G401.6 (cell line): Measurements from ENCODE around the gene CFAP58.
A peak's percentile ranks its signal among the peaks of the same experiment; 100 is the strongest.

ENCODE experiments used
- FAIRE-seq: peaks from 2 replicates; lab custom pipeline; 2012; peaks lifted over from hg19 to GRCh38; lab: Jason Lieb, UNC

Gene CFAP58

GRCh38 chr10:104334561-104334960 lies 19.1 kb upstream of the CFAP58 start:
- no peak for FAIRE-seq

DNA sequence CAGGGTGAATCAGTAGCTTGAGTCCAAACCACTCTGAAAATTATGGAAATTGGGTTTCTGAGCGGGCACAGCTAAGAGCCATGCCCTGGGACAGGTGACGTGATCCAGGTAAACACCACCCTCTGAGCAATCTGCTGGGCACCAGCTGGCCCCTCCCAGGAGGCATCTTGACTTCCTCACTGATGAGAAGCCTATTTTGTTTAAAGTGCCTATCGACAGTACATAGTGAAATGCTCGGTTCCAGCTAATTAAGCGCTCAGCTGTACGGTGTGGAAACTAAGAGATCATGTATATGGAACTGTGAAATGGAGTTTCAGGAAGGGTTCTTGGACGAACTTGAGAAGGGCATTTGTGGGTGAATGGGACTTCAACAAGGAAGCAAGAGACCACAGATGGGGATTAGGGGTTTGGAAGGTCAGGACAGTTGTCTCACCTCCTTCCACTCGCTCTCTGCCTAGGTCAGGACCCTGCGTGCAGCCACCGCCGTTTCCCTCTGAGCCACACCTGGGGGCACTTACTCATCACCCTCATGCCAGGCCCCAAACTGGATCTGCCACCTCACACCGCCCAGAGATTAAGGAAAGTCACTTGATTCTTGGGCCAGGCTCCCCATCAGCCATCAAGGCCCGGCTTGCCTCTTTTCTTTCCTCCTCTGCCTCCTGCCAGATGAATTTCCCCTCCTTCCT lies 18.5 kb upstream of the CFAP58 start:
- no peak for FAIRE-seq

DNA sequence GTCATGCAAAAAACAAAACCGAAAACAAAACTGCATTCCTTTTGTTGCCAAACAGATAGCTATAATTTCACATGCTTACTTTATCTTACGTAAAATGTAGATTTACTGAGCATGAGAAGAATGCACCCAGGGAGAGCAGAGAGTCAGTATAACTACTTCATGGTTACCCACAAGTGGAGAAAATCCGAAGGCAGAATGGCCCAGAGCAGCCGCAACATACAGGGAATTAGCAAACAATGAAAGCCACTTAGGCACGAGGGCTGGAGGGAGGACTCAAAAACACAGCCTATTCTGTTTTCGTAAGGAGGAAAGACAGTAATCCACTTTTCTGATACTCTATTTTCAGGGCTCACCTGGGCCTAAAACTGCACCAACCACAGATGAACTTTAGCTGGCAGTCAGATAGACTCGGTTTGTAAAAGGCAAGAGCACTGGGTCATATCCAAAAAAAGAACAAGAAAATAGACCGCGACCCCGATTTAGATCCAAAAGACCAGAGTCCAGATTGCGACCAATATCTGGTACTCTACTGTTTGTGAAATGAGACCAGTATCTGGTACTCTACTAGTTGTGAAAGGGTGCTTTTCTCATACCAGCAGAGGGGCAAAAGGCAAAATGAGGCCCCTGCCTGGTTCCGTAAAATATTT lies 16.7 kb upstream of the CFAP58 start:
- no peak for FAIRE-seq

DNA sequence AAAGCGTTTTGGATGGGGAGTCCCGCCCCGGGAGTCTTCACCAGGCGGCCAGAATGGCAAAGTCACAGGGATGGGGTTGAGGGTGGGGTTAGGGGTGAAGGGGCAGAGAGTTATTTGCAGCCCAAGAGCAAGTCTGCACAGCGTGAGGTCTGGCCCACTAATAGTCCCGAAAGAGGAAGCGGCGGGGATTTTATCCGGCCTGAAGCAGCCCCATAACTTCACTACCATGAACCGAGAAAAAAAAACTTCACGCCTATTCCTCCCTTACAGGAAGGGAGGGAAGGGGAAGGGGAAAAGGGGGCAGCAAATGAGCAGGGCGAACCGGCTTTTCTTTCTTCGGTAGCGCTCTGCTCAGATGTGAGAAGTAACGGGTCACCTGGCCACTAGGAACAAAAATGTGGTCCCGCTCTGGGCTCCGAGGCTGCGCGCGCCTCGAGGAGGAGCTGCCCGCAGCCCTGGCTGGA lies 16.1 kb upstream of the CFAP58 start:
- FAIRE-seq: no peak

DNA sequence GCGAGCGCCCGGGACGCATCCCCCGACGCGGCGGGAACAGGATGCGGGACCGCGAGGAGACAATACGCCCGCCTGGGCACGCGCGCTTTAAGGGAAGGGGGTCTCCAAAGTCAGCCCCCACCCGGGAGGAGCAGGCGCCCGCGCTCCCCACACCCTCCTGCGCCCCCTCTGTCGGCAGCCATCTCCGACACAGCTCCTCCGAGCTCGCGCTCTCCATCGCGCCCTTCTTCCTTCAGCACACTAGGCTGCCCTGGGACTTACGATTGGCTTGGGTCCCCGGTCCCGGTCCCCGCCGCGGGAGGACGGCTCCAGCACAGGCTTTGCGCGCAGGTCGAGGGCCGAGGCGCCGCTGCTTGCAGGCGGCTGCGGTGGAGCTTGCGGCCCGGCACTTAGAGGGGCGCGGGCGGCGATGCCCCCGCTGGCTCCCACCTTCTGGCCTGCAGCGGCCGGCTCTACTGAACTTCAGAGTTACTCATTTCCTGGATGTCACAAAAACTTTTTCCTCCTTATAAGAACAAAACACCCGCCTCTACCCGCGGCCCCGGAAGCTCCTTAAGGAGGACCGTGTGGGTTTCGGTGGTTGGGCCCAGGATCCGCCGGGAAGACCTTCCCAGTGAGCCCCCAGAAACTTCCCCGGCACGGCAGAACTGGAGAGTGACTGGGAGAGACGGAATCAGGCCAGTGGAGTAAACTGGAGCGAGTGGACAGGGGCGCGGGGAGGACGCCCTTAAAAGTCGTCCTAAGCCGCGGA lies 15.5 kb upstream of the CFAP58 start, which contains the start of gene ITPRIP:
ITPRIP (minus strand) TSS at position 481 of the 751 bp plus-strand sequence. CDS start 22,414 bp downstream, outside the sequence.
- no peak for FAIRE-seq

- FAIRE-seq: no peak
These were observed 14.0 kb upstream of the CFAP58 start for GRCh38 chr10:104339469-104340110.

GRCh38 chr10:104340111-104340526 lies 13.5 kb upstream of the CFAP58 start:
- FAIRE-seq: no peak

- no peak for FAIRE-seq
These were observed 13.0 kb upstream of the CFAP58 start for GRCh38 chr10:104340641-104341040.

DNA sequence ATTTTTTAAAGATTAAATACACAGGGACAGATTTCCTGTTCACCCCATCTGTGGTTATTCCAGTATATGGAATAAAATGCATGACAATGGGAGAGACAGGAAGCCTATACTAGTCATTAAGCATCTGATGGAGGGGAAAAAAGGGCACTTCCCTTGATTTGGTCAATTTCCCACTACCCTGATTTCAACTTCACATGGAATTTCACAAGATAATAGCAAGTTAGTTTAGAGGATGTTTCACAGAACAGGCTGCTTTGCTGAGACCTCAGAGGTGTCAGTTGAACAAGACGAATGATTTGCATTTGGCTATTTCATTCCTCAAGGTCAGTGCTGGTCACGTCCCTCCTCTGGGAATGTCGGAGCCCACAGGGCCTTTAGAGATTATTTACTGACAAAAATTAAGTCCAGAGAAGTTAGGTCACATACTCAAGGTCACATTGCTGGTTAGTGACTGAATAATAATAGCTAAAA lies 10.7 kb upstream of the CFAP58 start:
- no peak for FAIRE-seq

GRCh38 chr10:104344219-104344618 lies 9.4 kb upstream of the CFAP58 start:
- FAIRE-seq: no peak

GRCh38 chr10:104345515-104345914 lies 8.1 kb upstream of the CFAP58 start:
- no peak for FAIRE-seq

DNA sequence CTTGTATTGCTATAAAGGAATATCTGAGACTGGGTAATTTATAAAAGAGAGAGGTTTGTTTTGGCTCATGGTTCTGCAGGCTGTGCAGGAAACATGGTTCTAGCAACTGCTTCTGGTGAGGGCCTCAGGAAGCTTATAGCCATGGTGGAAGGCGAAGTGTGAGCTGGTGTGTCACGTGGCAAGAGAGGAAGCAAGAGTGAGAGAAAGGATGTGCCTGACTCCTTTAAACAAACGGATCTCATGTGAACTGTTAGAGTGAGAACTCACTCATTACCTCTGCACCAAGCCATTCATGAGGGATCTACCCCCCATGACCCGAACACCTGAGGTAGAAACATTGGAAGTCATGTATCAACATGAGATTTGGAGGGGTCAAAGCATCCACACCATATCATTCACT lies 7.7 kb upstream of the CFAP58 start:
- no peak for FAIRE-seq

GRCh38 chr10:104347295-104348045 lies 6.2 kb upstream of the CFAP58 start:
- FAIRE-seq: no peak

GRCh38 chr10:104348601-104349000 lies 5.0 kb upstream of the CFAP58 start:
- no peak for FAIRE-seq

DNA sequence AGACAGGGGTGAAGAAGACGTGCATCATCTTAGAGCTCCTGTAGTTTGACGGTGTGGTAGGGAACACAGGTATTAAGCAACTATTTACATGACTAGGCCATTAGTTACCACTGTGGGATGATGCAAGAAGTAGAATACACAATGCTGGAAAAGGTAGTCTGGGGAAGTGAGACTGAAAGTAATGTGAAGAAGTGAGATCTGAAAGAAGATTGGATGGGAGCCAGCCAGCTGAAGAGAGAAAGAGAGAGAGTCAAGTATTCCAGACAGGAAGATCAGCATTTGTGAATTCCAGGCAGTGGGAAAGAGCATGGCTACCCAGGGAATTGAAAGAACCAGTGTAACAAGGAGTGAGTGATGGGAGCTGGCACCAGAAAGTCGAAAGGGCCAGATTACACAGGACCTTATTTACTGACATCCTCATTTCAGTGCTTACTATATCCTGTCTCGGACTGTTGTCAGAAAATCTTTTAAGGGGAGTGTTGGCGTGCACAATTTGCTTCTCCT lies 4.0 kb upstream of the CFAP58 start:
- no peak for FAIRE-seq

- FAIRE-seq: peak; percentile 82
These were observed 3.5 kb upstream of the CFAP58 start for GRCh38 chr10:104350127-104350635.

DNA sequence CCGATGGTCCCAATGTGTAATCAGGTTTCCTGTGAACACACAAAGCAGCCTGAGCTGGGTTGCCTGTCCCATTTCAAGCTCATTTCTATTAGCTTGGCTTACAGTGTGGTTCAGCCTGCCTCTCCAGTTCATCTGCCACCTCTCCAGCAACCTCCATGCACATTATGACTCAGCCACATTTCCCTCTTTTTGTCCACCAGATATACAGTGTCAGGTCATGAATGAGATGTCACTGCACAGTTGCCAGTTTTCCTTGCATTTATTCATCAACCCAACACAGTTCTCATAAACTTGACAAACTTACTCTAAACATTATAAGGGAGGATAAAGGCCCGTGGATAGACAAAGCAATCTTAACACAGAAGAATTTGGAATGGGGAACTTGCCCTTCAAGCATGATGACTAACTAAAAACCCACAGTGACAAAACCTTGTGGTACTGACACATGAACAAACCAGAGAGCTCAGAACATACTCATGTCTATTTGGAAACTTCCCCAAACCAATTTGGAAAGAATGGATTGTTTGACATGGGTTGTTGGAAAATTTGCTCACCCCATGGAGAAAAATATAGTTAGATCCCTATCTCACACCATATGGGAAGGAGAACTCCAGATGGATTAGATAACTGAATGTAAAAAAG lies 2.5 kb upstream of the CFAP58 start:
- FAIRE-seq: no peak

DNA sequence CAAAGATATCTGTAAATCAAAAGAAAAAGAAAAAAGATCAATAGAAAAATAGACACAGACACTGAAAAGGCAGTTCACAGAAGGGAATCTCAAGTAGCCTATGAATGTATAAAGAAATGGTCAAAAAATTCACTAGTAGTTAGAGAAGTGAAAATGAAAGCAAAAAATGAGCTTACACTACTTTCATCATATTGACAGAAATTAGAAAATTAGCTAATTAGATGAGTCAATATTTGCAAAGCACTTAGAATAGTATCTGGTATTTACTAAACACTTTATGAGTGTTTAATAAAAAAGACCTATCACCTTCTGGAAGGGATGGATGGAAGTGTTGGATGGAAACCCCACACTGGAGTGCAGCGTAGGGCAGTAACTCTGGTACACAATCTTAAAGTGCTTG lies 1.7 kb upstream of the CFAP58 start:
- FAIRE-seq: no peak

DNA sequence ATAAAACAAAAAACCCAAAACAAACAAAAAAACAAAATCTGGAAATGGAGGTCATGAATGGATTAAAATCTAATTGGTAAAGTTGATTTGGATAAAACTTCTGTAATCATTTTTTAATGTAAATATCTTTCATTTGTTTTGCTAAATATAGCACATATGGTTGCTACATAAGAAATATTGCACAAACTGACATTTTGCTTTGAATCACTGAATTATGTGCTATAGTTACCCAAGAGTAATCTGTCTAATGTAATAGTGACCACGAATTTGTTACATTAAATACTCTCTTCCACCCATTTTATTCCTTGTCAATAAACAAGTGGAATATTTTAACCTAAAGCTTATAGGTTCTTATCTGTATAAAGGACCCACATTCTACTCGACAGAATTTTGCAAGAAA lies 6.2 kb downstream of the CFAP58 start:
- FAIRE-seq: no peak

GRCh38 chr10:104367904-104368303 lies 14.3 kb downstream of the CFAP58 start:
- FAIRE-seq: no peak

DNA sequence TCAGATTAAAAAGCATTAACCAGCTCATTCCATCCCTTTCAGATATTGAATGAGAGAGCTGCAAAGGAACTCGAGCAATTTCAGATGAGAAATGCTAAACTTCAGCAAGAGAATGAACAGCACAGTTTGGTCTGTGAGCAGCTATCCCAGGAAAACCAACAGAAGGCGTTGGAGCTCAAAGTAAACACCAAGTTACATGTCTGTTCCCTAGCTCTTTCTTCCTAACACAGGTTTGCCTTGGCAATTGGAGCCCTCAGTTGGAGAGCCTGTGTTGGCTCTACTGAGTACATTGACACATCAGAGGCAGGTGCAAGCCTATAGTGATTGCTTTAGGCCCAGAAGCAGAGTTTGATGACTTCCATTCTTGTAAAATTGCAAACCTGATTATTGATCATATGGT lies 14.7 kb downstream of the CFAP58 start:
- FAIRE-seq: no peak
